Astrocyte (in vitro differentiated cells and primary cell): Measurements from ENCODE around the gene PRUNE1.

Experiments
- CTCF ChIP-seq: IDR thresholded peaks from 2 replicates; pipeline ENCODE4 v1.5.1; 2011; ENCODE audit warnings: low read depth, mild to moderate bottlenecking, inconsistent platforms, low read length, moderate library complexity; ENCODE audit not compliant: insufficient read depth
- EZH2 ChIP-seq: IDR thresholded peaks from 2 replicates; pipeline ENCODE4 v1.6.1; 2012; ENCODE audit warnings: mild to moderate bottlenecking, low read length, inconsistent platforms; ENCODE audit not compliant: insufficient read depth

DNA sequence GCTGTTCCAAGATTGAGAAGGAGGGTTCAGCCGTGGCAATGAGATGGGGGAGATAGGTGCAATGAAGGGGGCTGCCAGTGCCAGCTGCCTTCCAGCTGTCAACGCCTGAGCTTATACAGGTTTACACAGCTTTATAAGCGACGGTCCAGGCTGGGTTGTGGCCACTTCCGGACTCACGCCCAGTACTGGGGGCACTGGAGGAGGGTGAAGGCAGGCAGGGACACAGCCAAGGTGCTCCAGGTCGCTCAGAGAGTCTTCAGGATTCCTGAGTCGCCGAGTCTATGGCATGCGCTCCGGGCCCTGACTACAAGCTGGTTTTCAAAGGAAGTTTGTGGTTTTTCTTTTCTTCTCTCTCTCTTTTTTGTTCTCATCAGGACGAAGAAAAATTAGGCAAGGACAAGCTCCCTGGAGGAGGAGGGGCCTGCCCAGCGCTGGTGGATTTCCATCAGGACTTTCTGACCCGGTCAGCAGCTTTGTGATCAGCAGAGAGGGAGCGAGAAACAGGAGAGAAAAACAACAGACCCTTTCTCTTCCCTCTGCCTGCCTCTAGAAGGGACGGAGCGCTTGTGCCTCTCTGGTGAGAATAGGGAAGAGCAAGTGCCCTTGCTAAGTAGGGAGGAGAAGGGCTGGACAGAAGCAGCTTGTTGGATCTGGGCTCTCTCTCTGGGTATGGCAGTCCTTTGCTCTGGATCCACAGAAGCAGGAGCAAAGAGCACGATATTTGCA, 1.8 kb upstream of the PRUNE1 start, which contains the start of gene MINDY1:
- TF ChIP-seq CTCF (peak; percentile 47), EZH2 (no peak)
